RKO (cell line): Measurements from ENCODE around the gene LIN52.
"Not testable (repeated sequence)": the region's sequence is repeated elsewhere in the genome, so short reads cannot be mapped to it uniquely, and the experiment has no call there.

ENCODE experiments used
- DNase-seq: peaks from one replicate; pipeline ENCODE4 v3.0.0-alpha.2; 2016; ENCODE audit warnings: low spot score

The LIN52 gene

GRCh38 chr14:74109369-74109768 lies 24.6 kb downstream of the LIN52 start:
- DNase-seq = no peak

DNA sequence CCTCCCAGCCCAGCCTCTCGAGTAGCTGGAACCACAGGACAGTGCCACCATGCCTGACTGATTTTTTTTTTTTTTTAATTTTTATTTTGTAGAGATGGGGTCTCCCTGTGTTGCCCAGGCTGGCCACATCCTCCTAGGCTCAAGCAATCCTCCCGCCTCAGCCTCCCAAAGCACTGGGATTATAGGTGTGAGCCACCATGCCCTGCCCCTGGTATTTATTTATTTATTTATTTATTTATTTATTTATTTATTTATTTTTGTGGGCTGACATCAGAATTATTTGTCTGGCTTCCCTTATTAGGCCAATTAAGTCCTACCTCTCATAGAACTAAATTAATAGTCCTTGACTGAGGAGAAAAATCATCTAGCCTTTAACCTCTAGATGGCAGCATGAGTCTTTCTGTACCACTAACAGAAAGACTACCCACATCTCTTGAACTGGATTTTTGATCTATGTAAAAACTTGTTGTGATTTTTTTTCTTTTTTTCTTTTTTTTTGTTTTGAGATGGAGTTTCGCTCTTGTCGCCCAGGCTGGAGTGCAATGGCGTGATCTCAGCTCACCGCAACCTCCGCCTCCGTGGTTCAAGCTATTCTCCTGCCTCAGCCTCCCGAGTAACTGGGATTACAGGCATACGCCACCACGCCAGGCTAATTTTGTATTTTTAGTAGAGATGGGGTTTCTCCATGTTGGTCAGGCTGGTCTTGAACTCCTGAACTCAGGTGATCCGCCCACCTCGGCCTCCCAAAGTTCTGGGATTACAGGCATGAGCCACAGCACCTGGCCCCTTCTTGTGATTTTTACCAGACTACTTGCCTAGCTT lies 26.9 kb downstream of the LIN52 start:
- peak; percentile 75 for DNase-seq

DNA sequence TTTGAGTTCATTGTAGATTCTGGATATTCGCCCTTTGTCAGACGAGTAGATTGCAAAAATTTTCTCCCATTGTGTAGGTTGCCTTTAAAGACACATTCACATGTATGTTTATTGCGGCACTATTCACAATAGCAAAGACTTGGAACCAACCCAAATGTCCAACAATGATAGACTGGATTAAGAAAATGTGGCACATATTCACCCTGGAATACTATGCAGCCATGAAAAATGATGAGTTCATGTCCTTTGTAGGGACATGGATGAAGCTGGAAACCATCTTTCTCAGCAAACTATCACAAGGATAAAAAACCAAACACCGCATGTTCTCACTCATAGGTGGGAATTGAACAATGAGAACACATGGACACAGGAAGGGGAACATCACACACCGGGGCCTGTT lies 40.7 kb downstream of the LIN52 start:
- DNase-seq = not testable (repeated sequence)

- DNase-seq = no peak
Observed at GRCh38 chr14:74126315-74127013, 41.7 kb downstream of the LIN52 start.

- no peak for DNase-seq
Observed at GRCh38 chr14:74127634-74128033, 42.9 kb downstream of the LIN52 start.

DNA sequence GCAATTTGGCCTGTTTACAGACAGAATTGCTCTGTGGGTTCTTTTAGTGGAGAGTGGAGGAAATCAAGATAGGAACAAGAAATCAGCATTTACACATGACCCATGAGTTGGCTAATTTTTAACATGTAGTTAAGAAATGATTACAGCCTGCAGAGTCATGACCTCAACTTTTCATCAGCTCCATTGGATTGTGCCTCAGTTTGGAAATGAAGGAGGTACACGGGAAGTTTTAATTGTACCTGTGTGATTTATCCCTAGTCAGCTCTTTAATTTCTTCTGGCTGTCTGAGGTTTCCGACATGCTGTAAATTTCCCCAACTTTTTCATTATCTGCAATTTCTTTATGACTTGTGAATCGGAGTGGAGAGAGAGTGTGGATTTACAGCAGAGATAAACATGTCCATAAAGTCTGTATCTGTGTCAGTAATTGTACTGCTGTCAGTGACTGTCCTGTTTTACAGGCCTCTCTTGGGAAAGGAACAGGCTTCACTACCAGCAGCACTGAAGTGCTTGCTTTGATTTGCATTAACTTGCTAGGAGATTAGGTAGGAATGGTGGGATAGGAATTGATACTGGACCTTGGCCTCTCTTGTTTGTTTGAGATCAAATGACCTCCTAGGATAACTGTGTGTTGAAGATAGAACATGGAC lies 49.2 kb downstream of the LIN52 start:
- no peak for DNase-seq

- no peak for DNase-seq
Observed at GRCh38 chr14:74134484-74134883, 49.7 kb downstream of the LIN52 start.

DNA sequence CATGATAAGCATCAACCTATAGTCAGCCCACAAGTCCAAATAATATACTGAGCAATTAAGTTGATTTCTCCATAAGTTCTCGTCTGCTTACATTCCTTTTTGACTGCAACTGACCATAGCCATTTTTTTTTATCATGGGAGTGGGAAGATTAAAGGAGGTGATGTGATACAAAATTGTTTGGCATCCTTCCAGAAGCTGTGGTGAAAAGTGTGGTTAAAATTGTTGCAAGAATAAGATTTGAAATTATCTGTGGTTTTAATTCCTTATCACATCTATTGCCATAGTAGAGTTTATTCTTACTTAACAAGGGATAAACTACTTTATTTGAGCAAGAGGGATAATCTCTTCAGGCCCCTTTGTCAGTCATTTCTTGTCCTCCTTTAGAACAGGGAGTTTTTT lies 50.7 kb downstream of the LIN52 start:
- no peak for DNase-seq

DNA sequence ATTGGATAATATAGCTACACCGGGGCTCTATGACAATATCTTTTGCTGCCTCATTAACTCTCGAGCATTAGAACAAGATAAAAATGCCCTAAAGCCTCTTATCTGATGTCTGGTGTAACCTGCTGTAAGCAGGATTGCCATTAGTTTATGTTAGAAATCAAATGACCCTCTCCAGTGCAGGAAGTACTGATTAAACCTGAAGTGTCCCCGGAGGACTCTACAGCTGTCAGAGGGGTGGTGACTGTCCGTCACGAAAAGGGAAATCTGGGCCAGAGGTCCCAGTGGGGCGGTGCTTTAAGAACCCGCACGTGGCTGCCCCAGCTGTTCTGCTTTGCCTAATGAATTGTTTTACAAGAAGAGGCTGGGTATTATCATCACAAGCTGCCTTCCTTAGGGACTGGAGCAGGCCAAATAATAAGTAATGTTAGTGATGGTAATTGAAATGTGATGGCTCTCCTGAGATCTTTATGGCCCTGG lies 55.7 kb downstream of the LIN52 start:
- no peak for DNase-seq

DNA sequence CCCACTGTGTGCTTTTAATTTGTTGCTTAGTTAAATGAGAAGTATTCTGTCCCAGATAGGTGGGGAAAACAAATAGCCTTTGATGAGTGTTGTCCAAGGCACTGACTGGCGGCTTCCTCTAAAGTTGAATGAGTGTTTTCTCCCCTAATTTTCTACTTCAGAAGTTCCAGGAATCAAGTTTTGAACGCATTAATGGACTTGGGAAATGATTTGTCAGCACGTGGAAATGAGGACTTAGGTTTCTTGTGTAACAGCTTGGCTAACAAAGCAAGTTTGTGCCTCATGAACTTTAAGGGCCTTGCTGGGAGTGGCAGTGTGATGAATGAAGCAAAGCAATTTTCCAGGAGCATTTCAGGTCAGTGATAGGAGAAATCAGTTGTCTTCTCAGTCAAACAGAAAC lies 56.9 kb downstream of the LIN52 start:
- DNase-seq = no peak

GRCh38 chr14:74142523-74142922 lies 57.8 kb downstream of the LIN52 start:
- DNase-seq = no peak

GRCh38 chr14:74144789-74145188 lies 60.0 kb downstream of the LIN52 start:
- no peak for DNase-seq

- no peak for DNase-seq
Observed at GRCh38 chr14:74147571-74147970, 62.8 kb downstream of the LIN52 start.

GRCh38 chr14:74148705-74149104 lies 63.9 kb downstream of the LIN52 start:
- DNase-seq = no peak

- no peak for DNase-seq
Observed at GRCh38 chr14:74155287-74155686, 70.5 kb downstream of the LIN52 start.

GRCh38 chr14:74155749-74156148 lies 71.0 kb downstream of the LIN52 start:
- no peak for DNase-seq

DNA sequence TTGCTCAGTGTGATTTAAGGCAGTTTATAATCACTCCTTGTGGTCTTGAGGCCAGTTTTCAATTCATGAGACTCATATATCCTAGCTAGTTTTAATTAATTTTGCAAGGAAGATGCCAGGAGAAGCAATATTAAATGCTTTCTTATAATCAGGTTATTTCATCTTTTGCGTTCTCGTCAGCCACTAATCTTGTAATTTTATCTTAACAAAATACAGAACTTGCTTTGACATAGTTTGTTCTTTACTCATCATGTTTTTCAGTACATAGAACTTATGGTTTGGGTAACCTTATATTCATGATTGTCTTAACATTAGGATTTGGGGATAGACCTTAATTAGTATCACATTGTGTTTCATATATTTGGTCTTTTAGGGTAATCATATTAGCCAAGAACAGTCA lies 76.0 kb downstream of the LIN52 start:
- no peak for DNase-seq

- no peak for DNase-seq
Observed at GRCh38 chr14:74161526-74162158, 76.9 kb downstream of the LIN52 start.

DNA sequence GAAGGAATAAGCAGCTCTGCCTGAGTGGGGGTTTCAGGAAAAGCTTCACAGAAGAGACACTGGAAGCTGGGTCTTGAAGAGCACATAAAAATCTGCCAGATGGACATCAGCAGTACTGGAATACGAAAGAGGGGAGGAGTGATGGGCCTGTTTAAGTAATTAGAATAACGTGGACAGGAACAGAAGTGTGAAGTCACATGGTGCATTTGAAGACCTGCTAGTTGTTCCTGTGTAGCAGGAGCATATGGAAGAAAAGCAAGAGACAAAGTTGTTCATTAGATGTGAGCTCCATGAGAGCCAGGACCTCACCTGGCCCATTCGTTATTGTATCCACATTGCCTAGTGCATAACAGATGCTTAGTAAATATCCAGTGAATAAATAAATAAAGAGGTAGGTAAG lies 85.2 kb downstream of the LIN52 start:
- no peak for DNase-seq

DNA sequence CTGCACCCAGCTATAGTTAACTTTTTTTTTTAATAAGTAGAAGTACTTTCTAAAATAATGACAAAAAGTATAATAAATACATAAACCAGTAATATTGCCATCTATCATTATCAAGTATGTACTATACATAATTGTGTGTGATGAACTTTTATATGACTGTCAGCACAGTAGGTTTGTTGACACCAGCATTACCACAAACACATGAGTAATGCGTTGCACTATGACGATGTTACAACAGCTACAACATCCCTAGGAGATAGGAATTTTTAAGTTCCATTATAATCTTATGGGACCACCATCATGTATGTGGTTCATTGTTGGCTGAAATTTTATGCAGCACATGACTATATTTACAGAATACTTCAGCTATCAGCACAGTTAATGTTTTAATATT lies 91.6 kb downstream of the LIN52 start:
- no peak for DNase-seq

GRCh38 chr14:74179856-74180255 lies 95.1 kb downstream of the LIN52 start:
- no peak for DNase-seq

GRCh38 chr14:74190927-74191575 lies 106.3 kb downstream of the LIN52 start:
- DNase-seq = no peak
